Astrocyte of the cerebellum (primary cell): Measurements from ENCODE around the gene ADAM10.

ENCODE experiments used
- DNase-seq: peaks from one replicate; pipeline ENCODE4 v3.0.0-alpha.2; 2011; ENCODE audit warnings: low read depth
- H3K4me3 ChIP-seq: 2 replicates; pipeline ENCODE4 v1.5.1; 2011; ENCODE audit warnings: mild to moderate bottlenecking, low read depth, low read length, moderate library complexity
- in situ Hi-C: cut with HindIII; loops from 2 replicates; pipeline ENCODE4 v1.10.0; 2017; ENCODE audit warnings: low sequenced_read_pairs
- TF ChIP-seq, protein P1 (sequence below): IDR thresholded peaks from 2 replicates; pipeline ENCODE4 v1.5.1; 2012; ENCODE audit warnings: low read length, low read depth, moderate library complexity, mild to moderate bottlenecking; ENCODE audit errors: missing control alignments

ADAM10 gene

DNA sequence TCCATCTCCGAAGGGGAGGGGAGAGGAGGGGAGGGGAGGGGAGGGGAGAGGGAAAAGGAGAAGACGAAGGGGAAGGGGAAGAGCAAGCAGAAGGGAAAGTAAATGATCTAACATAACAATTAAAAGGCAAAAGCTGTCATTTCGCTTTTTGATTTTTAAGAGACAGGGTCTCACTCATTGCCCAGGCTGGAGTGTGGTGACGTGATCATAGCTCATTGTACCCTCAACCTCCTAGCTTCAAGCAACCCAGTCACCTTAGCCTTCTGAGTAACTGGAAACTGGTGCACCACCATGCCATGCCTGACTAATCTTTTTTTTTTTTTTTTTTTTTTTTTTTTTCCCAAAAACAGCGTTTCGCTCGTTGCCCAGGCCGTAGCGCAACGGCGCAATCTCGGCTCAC, 22.6 kb downstream of the ADAM10 start:
- in situ Hi-C loops = no loop called here
- TF ChIP-seq, protein P1, sequence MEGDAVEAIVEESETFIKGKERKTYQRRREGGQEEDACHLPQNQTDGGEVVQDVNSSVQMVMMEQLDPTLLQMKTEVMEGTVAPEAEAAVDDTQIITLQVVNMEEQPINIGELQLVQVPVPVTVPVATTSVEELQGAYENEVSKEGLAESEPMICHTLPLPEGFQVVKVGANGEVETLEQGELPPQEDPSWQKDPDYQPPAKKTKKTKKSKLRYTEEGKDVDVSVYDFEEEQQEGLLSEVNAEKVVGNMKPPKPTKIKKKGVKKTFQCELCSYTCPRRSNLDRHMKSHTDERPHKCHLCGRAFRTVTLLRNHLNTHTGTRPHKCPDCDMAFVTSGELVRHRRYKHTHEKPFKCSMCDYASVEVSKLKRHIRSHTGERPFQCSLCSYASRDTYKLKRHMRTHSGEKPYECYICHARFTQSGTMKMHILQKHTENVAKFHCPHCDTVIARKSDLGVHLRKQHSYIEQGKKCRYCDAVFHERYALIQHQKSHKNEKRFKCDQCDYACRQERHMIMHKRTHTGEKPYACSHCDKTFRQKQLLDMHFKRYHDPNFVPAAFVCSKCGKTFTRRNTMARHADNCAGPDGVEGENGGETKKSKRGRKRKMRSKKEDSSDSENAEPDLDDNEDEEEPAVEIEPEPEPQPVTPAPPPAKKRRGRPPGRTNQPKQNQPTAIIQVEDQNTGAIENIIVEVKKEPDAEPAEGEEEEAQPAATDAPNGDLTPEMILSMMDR = no peak
- no peak overlapping the region for H3K4me3 ChIP-seq
- no peak for DNase-seq

DNA sequence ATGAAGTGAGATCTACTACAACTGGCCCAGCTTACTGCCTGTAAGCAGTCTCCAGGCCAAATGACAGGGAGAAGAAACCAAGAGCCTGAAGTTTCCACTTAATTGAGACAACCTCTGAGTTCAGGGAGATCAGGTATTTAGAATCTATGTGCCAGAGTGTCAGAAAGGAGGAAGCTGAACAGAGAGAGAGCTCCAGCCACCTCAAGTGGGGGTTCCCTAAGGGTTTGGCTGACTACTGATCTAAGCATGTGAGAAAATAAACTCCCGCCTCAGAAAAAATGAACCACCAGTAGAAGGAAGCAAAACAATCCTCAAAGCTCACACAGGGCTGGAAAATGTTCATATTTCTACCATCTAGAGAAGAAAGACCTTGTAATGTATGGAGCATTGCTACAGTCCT, 25.0 kb downstream of the ADAM10 start:
- no peak overlapping the region for H3K4me3 ChIP-seq
- TF ChIP-seq, protein P1 = no peak
- DNase-seq = peak; percentile 24
- in situ Hi-C loops = no loop called here

DNA sequence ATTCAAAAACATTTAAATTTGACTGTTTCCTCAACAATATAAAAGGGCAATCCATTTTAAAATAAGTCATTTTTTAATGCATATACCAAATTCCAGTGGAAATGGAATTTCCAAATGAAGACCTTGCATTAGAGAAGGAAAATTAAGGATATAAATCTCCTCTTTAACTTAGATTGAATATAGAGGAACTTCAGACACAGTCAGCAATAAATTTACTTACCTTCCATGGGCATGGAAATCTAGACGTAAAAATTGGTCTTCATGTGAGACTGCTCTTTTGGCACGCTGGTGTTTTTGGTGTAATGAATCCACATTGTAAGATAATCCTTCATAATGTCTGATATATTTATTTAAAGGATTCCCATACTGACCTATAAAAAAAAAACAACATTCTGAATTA, 32.1 kb downstream of the ADAM10 start:
- H3K4me3 ChIP-seq = no peak overlapping the region
- in situ Hi-C loops = no loop called here
- no peak for DNase-seq
- TF ChIP-seq, protein P1 = no peak

DNA sequence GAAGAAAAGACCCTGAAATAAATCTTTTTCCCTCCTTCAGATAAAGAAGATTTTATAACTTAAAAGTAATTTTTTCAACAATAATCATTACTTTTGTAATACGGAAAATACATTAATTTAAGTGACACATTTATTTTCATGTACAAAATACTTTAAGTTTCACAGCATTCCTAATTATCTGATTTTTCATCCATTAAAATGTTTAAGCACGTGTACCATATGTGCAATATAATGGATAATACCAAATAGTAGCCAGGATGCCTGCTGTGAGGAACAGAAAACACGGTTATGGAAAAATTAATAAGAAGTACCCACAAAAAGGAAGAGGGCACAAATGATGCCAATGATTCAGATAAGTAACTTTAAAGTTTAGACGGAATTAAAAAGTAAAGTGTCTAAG, 33.5 kb downstream of the ADAM10 start:
- H3K4me3 ChIP-seq = no peak overlapping the region
- in situ Hi-C loops = no loop called here
- no peak for DNase-seq
- TF ChIP-seq, protein P1 = no peak

GRCh38 chr15:58715266-58715917, 34.1 kb downstream of the ADAM10 start:
- H3K4me3 ChIP-seq = no peak overlapping the region
- in situ Hi-C loops = no loop called here
- TF ChIP-seq, protein P1 = no peak
- DNase-seq = no peak

GRCh38 chr15:58710701-58711100, 38.8 kb downstream of the ADAM10 start:
- TF ChIP-seq, protein P1 = no peak
- H3K4me3 ChIP-seq = no peak overlapping the region
- no peak for DNase-seq
- in situ Hi-C loops = no loop called here
